NCI-H446 (cell line): ENCODE results near the gene ACTN1.
"Not testable (repeated sequence)": the region's sequence is repeated elsewhere in the genome, so short reads cannot be mapped to it uniquely, and the experiment has no call there.

Source experiments
- DNase-seq, 2 experiments: peaks; one replicate each; lab custom pipeline; 2025; lab: John Stamatoyannopoulos, UW

Gene ACTN1

DNA sequence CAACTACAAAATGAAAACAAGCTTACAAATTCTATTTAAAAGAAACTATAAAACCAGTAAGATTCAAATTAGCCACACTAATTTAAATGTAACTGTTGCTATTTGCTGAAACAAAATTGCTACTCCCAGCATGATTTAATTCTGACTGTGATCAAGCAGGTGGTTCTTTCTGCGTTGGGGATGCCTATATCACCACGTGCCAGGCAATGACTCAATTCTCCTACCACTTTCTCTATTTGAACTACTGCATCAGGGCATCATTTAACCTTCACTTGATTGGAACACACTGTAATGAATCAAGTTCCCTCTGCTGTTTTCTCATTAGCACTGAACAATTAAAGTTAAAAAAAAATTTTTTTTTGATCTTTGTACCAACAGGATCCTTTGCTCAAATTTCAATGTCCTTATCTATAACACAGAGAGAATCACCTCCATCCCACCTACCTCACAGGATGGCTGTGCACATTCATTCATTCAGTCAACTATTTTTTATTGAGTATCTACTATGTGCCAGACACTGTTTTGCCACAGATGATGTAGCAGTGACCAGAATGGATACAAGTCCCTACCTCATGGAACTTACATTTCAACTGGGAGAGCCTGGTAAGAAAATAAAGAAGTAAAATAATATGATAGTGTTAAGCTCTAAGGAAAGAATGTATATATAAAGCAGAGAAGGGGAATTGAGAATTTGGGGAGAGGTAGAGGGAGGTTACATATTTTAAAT lies 8.0 kb upstream of the ACTN1 start:
- DNase-seq, result no peak

DNA sequence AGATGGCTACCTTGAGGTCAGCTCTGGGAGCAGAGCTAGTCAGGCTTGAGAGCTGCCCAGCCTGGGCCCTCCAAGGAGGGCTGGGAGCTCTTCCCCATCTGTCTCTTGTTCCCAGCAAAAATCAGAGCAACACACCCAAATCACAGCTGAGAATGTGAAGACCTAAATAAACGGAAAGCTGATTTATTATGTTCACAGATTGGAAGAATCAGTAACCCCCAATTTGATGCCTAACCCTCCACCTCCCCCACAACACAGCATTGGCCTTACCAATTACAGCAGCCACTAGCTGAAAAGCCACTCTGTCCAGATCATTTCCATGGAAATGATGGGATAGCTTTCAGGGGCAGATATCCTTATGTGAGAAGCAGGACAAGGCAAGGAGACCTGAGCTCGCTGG lies 7.1 kb upstream of the ACTN1 start:
- DNase-seq, result no peak

GRCh38 chr14:68984686-68985085 lies 5.6 kb upstream of the ACTN1 start:
- no peak for DNase-seq

DNA sequence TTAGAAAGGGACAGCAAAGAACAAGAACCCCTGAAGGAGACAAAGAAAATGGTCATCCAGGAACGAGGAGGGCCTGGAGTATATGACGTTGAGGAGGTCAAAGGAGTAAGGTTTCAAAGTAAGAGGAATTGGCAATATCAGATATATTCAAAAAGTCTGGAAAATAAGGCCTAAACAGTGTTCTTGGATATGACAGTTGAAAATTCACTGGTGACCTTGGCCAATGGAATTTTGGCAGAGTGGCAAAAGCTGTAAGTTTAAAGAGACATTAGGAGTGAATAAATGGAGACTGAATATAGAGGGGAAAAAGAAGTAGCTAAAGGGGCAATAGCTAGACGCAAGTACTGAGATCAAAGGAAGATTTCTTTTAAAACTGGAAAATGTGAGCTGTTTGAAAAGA lies 4.1 kb upstream of the ACTN1 start:
- no peak for DNase-seq

DNA sequence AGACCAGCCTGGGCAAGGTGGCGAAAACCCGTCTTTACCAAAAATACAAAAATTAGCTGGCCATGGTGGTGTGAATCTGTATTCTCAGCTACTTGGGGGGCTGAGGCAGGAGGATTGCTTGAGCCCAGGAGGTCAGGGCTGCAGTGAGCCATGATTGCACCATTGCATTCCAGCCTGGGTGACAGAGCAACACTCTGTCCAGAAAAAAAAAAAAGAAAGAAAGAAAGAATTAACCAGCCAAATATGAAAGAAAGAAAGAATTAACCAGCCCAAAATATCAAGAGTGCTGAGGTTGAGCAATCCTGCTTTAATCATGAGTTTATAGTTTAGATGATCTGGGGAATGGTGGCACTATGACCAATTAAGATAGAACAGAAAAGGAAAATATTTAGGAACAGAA lies 3.5 kb upstream of the ACTN1 start:
- DNase-seq, result no peak

- DNase-seq, result no peak
Measured at GRCh38 chr14:68981539-68981976, 2.5 kb upstream of the ACTN1 start.

GRCh38 chr14:68981139-68981538 lies 2.0 kb upstream of the ACTN1 start:
- DNase-seq, result no peak

DNA sequence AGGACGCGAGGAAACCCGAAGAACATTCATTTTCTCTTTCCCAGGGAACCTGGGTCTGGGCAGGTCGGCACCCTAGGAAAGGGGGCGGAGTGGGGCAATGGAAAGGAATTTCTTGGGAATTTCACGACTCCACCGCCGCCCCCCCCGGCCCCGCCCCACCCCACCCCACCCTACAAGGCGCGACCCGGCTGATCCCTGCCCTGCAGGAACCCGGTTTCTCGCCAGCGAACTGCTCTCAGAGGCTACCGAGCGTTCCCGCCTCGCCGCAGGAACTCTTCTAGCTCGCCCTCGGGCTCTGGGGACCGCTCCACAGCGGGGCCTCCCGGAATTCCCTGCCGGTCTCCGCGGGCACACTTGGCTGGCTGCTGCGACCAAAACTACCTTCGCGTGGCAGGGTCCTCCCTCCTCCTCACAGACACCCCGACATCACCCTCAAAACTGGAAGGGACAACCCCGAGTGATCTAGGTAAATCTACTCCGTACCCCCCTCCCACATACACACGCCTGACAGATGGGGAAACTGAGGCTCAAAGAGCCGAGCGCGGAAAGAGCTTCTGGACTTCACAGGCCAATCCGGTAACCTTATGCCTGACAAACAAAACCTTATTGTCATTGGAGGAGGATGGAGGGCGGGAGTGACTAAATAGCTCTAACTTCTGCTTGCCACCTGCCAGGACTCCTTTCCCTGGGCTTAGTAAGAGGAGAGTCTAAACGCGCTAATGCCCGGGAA lies 785 bp upstream of the ACTN1 start:
- no peak for DNase-seq

GRCh38 chr14:68978172-68978911 lies 760 bp downstream of the ACTN1 start:
- DNase-seq, result peak in 1 of 2 experiments; percentile 41

DNA sequence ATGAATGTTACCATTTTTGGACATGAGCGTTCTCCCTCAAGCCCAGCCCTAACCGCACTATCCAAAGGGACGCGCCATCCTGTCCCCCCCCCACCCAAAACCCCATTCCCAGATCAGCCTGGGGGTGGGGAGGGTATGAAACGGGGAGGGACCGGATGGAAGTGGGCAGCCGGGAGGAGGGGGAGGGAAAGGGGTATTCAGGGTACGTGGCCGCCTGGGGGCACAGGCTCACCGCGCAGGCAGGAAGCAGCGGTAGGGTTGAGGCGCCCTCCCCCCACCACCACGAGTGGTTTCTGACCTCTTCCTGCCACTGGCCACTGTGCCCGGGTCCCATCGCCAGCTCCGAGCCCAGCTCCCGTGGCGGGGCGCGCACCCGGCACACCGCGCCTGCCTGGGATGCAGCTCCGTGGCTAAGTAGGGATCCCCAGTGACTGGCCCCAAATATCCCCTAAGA lies 1.4 kb downstream of the ACTN1 start:
- peak in 1 of 2 experiments; percentile 51 for DNase-seq

- DNase-seq, result no peak
Measured at GRCh38 chr14:68977180-68977717, 1.9 kb downstream of the ACTN1 start.

DNA sequence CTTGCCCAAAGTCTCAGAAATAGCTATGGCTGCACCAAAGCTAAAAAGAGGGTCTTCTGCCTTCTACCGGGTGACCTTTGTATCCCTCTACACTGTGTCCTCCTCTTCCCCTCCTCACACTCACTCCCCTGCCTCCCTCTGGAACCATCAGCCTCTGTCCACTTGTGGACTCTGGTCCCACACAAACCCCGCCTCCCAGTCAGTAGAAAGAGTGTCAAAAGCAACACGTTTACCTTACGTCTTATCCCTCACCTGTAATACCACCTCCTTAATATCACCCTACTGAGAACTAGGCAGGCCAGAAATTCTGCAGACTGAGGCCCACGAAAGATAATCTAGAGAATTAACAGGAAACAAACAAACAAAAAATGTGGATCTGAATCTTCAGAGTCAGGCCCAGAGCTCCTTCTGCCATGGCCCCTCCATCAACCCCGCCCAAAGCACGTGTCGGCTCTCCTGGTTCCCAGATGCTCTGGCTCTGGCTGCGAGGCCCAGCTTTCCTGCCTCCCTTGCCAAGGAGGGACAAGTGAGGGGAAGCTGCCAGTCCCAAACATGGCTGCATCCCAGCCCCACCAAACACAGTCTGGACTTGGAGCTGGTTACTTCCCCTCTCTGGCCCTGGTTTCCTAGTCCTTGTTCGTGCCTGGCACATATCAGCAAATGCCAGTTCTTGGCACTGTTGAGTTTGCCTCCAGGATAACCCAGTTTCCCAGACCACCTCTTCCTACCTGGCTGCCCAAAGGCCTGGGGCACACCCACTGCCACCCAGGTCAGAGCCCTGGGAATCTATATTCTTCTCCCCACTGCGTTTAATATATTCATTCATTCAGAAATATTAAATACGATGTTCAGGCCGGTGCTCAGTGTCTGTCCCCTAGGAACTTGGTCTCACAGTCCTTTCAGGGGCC lies 2.7 kb downstream of the ACTN1 start:
- peak; percentile 52 to 87 for DNase-seq

GRCh38 chr14:68975667-68976066 lies 3.4 kb downstream of the ACTN1 start:
- DNase-seq, result no peak

- no peak for DNase-seq
Measured at GRCh38 chr14:68974759-68975347, 4.2 kb downstream of the ACTN1 start.

DNA sequence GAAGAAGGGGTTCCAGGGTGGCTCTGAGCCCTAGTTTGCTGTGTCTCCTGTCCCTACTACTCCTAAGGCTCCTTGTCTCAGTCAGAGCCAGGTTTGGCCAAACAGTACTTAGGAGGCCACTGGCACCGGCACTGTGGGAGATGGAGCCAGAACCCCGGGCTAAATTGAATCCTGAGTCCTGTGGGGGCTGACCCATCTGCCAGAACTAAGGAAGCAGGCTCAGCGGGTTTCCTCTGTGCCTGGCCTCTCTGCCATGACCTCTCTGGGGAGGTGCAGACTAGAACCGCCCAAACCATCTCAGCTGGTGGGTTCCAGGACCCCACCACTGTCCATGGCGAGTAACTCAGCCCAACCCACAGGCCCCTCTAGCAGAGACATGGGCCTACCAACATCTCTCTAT lies 5.5 kb downstream of the ACTN1 start:
- no peak for DNase-seq

- not testable (repeated sequence) for DNase-seq
Measured at GRCh38 chr14:68973219-68973565, 5.9 kb downstream of the ACTN1 start.

- DNase-seq, result no peak
Measured at GRCh38 chr14:68972507-68973218, 6.4 kb downstream of the ACTN1 start.

DNA sequence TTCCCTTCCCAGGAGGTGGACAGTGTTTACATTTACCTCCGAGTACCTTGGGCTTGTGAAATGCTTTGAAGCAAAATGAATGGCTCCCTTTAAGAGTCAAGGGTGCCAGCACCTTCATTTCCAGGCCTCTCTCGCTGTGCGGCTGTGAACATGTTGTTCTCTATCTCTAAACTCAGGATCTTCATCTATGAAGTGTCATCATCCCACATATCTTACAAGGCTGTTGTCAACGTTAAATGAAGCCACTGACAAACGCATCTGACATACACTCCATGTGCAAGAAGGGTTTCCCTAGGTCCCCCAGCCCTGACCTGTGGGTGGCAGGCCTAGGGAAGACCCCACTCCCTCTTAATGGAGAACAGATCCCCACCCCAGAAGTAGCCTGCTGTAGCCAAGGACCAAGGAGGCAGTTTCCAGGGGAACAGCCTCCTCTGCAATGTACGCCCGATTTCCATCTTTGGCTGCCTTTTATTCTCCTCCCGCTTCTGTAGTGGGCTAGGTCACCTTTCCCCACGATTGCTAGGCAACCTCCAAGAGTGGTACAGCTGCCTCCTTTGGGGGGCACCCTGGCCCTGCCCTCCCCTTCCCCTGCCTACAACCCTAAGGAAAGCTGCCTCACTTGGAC lies 7.6 kb downstream of the ACTN1 start:
- DNase-seq, result no peak

GRCh38 chr14:68970736-68971135 lies 8.4 kb downstream of the ACTN1 start:
- DNase-seq, result no peak

DNA sequence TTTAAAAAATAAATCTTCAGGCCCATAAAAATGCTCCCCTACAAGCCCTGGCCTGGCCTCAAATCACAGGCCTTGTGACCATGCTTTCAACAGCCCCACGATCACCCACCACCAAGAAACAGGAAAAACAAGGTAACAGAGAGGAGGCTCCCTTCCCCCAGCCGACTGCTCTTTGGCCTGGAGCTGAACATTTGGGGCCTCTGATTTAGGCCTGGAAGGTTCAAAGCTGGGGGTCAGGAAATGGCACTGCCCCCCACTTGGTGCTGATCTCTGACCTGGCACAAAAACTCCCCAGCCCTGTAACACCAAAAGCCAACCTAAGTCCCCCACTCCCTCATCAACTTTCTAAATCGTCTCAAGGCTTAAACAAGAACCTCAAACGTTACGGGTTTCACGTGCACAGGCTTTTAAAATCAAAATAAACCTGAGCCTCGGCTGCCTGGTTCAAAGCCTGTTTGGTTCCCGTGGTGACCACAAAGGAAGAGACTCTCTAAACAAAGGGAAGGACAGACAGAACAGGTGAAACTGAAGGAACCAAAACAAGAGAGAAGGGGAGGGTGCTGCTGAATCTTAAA lies 9.0 kb downstream of the ACTN1 start:
- no peak for DNase-seq
